GM12878 (cell line): ENCODE measurements around the gene GNA15. TPM values are rescaled to one million over a fixed set of nuclear protein-coding genes. Genes with fewer than 3 reads are reported as not detected.

ENCODE experiments used
- BMI1 ChIP-seq: fragments of 450-650 bp; IDR thresholded peaks from 2 replicates; pipeline ENCODE4 v1.6.1; 2016; ENCODE audit warnings: mild to moderate bottlenecking, moderate library complexity, borderline replicate concordance
- HDAC6 ChIP-seq: fragments of 200-600 bp; sonication (generic); IDR thresholded peaks from one replicate; pipeline ENCODE4 v1.8.0; 2017; ENCODE audit warnings: antibody characterized with exemption; ENCODE audit not compliant: unreplicated experiment
- YY1 ChIP-seq: IDR thresholded peaks from 2 replicates; pipeline ENCODE4 v1.6.1; 2011; ENCODE audit warnings: low read depth, mild to moderate bottlenecking, low read length
- polyA plus RNA-seq, 11 experiments: library from polyadenylated mRNA; depleted of rRNA in 4 of 11; unstranded in 6 of 11; stranded (reverse) in 5 of 11; fragments of >200 nt; fragmentation: Nextera tagmentation in 4 of 11; fragmentation: Illumina TruSeq in 1 of 11; extraction: Ambion mirVana in 4 of 11; extraction: Trizol in 1 of 11; gene quantifications; 1 replicate in 1 of 11; 2 replicates in 10 of 11; pipeline versions ENCODE4 v1.2.1 to v1.2.3, GENCODE V29; 2011 to 2016; ENCODE audit warnings: inconsistent platforms in 2 of 11, missing spikeins in 2 of 11, low read depth in 1 of 11
- total RNA-seq, 4 experiments: library from RNA; depleted of rRNA in 3 of 4; stranded (reverse); fragments of >200 nt in 3 of 4; fragmentation: Illumina TruSeq in 1 of 4; extraction: Trizol in 1 of 4; gene quantifications; 2 replicates each; pipeline versions ENCODE4 v1.2.1 to v1.2.3, GENCODE V29; 2013 to 2021
- TF ChIP-seq, protein P1 (sequence below): fragments of 450-650 bp; IDR thresholded peaks from 2 replicates; pipeline ENCODE4 v1.6.1; 2017; ENCODE audit warnings: low read depth, mild to moderate bottlenecking, moderate library complexity
- TF ChIP-seq, protein P2 (sequence below): fragments of 450-650 bp; formaldehyde crosslinking; IDR thresholded peaks from 2 replicates; pipeline ENCODE4 v1.4.0; 2020; ENCODE audit warnings: mild to moderate bottlenecking, moderate library complexity

The GNA15 gene
- total and polyA plus RNA-seq, 10 of the 15 experiments (the other 5 are each of a cell fraction or from before 2014, with no cell fraction given), result 0.42 to 18.0 (median 9.4) TPM

DNA sequence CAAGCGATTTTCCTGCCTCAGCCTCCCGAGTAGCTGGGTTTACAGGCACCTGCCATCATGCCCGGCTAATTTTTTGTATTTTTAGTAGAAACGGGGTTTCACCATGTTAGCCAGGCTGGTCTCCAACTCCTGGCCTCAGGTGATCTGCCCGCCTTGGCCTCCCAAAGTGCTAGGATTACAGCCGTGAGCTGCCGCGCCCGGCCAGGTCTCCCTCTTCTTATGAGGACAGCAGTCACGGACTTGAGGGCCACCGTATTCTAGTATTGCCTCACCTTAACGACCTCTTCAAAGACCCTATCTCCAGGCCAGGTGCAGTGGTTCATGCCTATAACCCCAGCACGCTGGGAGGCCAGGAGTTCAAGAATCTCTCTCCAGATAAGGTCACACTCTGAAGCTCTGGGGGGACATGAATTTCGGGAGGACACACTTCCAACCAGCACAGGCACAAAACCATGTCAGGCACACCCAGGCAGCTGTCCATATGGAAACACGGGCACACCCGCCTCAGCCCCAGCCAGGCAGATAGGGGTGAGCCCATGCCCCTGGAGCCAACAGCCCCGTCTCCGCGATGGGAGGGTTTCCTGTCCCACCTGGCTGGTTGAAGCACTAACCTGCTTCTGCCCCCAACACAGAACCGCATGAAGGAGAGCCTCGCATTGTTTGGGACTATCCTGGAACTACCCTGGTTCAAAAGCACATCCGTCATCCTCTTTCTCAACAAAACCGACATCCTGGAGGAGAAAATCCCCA is 21.4 kb downstream of the GNA15 start (continued):
- TF ChIP-seq, protein P1, sequence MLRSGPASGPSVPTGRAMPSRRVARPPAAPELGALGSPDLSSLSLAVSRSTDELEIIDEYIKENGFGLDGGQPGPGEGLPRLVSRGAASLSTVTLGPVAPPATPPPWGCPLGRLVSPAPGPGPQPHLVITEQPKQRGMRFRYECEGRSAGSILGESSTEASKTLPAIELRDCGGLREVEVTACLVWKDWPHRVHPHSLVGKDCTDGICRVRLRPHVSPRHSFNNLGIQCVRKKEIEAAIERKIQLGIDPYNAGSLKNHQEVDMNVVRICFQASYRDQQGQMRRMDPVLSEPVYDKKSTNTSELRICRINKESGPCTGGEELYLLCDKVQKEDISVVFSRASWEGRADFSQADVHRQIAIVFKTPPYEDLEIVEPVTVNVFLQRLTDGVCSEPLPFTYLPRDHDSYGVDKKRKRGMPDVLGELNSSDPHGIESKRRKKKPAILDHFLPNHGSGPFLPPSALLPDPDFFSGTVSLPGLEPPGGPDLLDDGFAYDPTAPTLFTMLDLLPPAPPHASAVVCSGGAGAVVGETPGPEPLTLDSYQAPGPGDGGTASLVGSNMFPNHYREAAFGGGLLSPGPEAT, result no peak
- no peak for TF ChIP-seq YY1
- TF ChIP-seq, protein P2, sequence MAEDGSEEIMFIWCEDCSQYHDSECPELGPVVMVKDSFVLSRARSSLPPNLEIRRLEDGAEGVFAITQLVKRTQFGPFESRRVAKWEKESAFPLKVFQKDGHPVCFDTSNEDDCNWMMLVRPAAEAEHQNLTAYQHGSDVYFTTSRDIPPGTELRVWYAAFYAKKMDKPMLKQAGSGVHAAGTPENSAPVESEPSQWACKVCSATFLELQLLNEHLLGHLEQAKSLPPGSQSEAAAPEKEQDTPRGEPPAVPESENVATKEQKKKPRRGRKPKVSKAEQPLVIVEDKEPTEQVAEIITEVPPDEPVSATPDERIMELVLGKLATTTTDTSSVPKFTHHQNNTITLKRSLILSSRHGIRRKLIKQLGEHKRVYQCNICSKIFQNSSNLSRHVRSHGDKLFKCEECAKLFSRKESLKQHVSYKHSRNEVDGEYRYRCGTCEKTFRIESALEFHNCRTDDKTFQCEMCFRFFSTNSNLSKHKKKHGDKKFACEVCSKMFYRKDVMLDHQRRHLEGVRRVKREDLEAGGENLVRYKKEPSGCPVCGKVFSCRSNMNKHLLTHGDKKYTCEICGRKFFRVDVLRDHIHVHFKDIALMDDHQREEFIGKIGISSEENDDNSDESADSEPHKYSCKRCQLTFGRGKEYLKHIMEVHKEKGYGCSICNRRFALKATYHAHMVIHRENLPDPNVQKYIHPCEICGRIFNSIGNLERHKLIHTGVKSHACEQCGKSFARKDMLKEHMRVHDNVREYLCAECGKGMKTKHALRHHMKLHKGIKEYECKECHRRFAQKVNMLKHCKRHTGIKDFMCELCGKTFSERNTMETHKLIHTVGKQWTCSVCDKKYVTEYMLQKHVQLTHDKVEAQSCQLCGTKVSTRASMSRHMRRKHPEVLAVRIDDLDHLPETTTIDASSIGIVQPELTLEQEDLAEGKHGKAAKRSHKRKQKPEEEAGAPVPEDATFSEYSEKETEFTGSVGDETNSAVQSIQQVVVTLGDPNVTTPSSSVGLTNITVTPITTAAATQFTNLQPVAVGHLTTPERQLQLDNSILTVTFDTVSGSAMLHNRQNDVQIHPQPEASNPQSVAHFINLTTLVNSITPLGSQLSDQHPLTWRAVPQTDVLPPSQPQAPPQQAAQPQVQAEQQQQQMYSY (CRISPR knock-in tag), result no peak
- no peak for TF ChIP-seq HDAC6
- no peak for TF ChIP-seq BMI1
